K562 (cell line): ENCODE measurements around the gene BNIPL. TPM values are rescaled to one million over a fixed set of nuclear protein-coding genes. Genes with fewer than 3 reads are reported as not detected.

ENCODE experiments used
- ARID1B ChIP-seq: fragments of 450-650 bp; IDR thresholded peaks from 2 replicates; pipeline ENCODE4 v1.6.1; 2016; ENCODE audit warnings: antibody characterized with exemption, mild to moderate bottlenecking, inconsistent platforms
- ATF1 ChIP-seq, 2 experiments: fragments of 450-650 bp in 1 of 2; IDR thresholded peaks; 2 replicates each; pipeline ENCODE4 v1.6.1; 2016; ENCODE audit warnings: missing compliant biosample characterization in 1 of 2, missing genetic modification characterization in 1 of 2
- DNMT1 ChIP-seq: fragments of 450-650 bp; IDR thresholded peaks from 2 replicates; pipeline ENCODE4 v1.6.1; 2016; ENCODE audit warnings: antibody characterized with exemption, mild to moderate bottlenecking
- KDM1A ChIP-seq, 2 experiments: fragments of 450-650 bp; IDR thresholded peaks; 2 replicates each; pipeline ENCODE4 v1.6.1; 2016; ENCODE audit warnings: mild to moderate bottlenecking in 2 of 2
- NFXL1 ChIP-seq: fragments of 450-650 bp; formaldehyde crosslinking; IDR thresholded peaks from 2 replicates; pipeline ENCODE4 v1.4.0; 2021; ENCODE audit warnings: mild to moderate bottlenecking
- PURB ChIP-seq: sonication (generic); formaldehyde crosslinking; IDR thresholded peaks from 2 replicates; pipeline ENCODE4 v1.9.0; 2021; ENCODE audit warnings: low read depth, mild to moderate bottlenecking, missing genetic modification reagents
- RFX7 ChIP-seq: fragments of 250-450 bp; sonication (Bioruptor Pico); IDR thresholded peaks from 2 replicates; pipeline ENCODE4 v1.5.1; 2021; ENCODE audit warnings: mild to moderate bottlenecking
- SETDB1 ChIP-seq: IDR thresholded peaks from one replicate; pipeline ENCODE4 v1.6.1; 2012; ENCODE audit warnings: low read length, control low read depth, inconsistent platforms
- SIX5 ChIP-seq, 2 experiments: IDR thresholded peaks; 2 replicates each; pipeline ENCODE4 v1.6.1; 2011; ENCODE audit warnings: low read length in 2 of 2, borderline replicate concordance in 1 of 2, low read depth in 1 of 2, mild to moderate bottlenecking in 1 of 2, moderate library complexity in 1 of 2; ENCODE audit not compliant: insufficient read depth in 1 of 2
- SMARCE1 ChIP-seq: fragments of 450-650 bp; IDR thresholded peaks from 2 replicates; pipeline ENCODE4 v1.7.1; 2016; ENCODE audit warnings: mild to moderate bottlenecking
- XRCC3 ChIP-seq: fragments of 450-650 bp; IDR thresholded peaks from 2 replicates; pipeline ENCODE4 v1.6.1; 2017; ENCODE audit warnings: mild to moderate bottlenecking, moderate library complexity
- ZBTB17 ChIP-seq: fragments of 450-650 bp; formaldehyde crosslinking; IDR thresholded peaks from 2 replicates; pipeline ENCODE4 v1.4.0; 2020; ENCODE audit warnings: mild to moderate bottlenecking
- ZFPM2 ChIP-seq: fragments of 250-450 bp; sonication (Bioruptor Pico); IDR thresholded peaks from 2 replicates; pipeline ENCODE4 v1.5.1; 2022; ENCODE audit warnings: mild to moderate bottlenecking
- ZNF133 ChIP-seq: fragments of 250-450 bp; sonication (Bioruptor Pico); IDR thresholded peaks from 2 replicates; pipeline ENCODE4 v1.4.0; 2020; ENCODE audit warnings: mild to moderate bottlenecking
- polyA plus RNA-seq, 8 experiments: library from polyadenylated mRNA; depleted of rRNA in 4 of 8; stranded (reverse) in 5 of 8; unstranded in 3 of 8; fragments of >200 nt; fragmentation: Nextera tagmentation in 2 of 8; fragmentation: Illumina TruSeq in 1 of 8; extraction: Ambion mirVana in 2 of 8; extraction: Trizol in 1 of 8; gene quantifications; 2 replicates each; pipeline versions ENCODE4 v1.2.1 to v1.2.3, GENCODE V29; 2011 to 2014; ENCODE audit warnings: inconsistent platforms in 1 of 8, missing spikeins in 1 of 8
- total RNA-seq, 7 experiments: library from RNA; depleted of rRNA in 6 of 7; stranded (reverse); fragments of >200 nt in 6 of 7; fragmentation: Illumina TruSeq in 2 of 7; extraction: Trizol in 2 of 7; gene quantifications; 2 replicates each; pipeline versions ENCODE4 v1.2.1 to v1.2.3, GENCODE V29; 2011 to 2021; ENCODE audit warnings: low replicate concordance in 1 of 7
- TF ChIP-seq, protein P1 (sequence below): IDR thresholded peaks from 3 replicates; pipeline ENCODE4 v1.6.1; 2011; ENCODE audit warnings: borderline replicate concordance, mild to moderate bottlenecking, moderate library complexity; ENCODE audit not compliant: insufficient read length; ENCODE audit errors: extremely low read depth
- TF ChIP-seq, protein P2 (sequence below): sonication (generic); formaldehyde crosslinking; IDR thresholded peaks from 2 replicates; pipeline ENCODE4 v1.8.1; 2023; ENCODE audit warnings: missing genetic modification reagents, mild to moderate bottlenecking, borderline replicate concordance
- TF ChIP-seq, protein P3 (sequence below), 2 experiments: IDR thresholded peaks; 2 replicates each; pipeline ENCODE4 v1.6.1; 2012; ENCODE audit warnings: improper control_type of control experiment in 2 of 2, low read depth in 2 of 2, low read length in 2 of 2, borderline replicate concordance in 1 of 2

Gene BNIPL
- total and polyA plus RNA-seq, 9 of the 15 experiments (the other 6 are each of a cell fraction or from before 2014, with no cell fraction given) = 0.08 to 1.4 (median 0.68) TPM

DNA sequence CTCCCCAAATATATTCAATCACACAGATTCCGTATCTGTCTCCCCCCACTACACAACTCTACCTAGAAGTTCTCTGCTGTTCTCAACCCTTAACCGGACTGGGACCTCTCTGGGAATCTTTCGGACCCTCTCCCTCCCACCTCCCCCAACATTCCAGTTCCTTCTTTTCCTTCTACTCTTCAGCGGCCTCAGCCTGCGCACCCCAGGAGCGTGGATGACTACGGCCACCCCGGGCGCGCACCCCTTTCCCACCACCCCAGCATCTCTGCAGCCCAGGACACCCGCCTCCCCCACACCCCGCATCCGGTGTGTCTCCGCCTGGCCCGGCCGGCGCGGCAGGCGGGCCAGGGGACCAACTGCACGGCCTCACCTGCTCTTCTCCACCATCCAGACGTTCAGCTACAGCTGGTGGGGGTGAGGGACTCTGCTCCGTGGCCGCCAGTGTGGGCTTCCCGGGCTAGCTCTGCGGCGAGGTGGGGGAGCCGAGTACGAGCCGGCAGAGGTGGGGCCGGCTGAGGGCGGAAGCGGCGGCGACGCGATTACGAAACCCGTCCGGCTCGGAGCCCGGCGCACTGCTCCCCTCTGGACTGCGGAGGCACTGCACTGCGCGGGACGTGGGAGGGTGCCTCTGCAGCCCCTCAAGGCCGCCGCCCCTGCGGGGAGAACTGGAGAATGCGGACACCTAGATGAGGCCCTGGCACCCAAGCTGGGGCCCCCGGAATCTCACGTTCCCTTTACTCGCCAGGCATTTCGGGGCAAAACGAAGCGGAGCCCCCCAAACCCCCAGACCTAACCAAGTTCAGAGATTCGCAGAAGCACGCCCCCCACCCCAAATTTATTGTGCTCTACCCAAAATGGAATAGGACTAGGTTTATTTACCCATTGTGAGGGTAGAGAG, 23.0 kb downstream of the BNIPL start, which contains the start of gene CDC42SE1 (continued):
- TF ChIP-seq, protein P1, sequence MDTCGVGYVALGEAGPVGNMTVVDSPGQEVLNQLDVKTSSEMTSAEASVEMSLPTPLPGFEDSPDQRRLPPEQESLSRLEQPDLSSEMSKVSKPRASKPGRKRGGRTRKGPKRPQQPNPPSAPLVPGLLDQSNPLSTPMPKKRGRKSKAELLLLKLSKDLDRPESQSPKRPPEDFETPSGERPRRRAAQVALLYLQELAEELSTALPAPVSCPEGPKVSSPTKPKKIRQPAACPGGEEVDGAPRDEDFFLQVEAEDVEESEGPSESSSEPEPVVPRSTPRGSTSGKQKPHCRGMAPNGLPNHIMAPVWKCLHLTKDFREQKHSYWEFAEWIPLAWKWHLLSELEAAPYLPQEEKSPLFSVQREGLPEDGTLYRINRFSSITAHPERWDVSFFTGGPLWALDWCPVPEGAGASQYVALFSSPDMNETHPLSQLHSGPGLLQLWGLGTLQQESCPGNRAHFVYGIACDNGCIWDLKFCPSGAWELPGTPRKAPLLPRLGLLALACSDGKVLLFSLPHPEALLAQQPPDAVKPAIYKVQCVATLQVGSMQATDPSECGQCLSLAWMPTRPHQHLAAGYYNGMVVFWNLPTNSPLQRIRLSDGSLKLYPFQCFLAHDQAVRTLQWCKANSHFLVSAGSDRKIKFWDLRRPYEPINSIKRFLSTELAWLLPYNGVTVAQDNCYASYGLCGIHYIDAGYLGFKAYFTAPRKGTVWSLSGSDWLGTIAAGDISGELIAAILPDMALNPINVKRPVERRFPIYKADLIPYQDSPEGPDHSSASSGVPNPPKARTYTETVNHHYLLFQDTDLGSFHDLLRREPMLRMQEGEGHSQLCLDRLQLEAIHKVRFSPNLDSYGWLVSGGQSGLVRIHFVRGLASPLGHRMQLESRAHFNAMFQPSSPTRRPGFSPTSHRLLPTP = no peak
- TF ChIP-seq ARID1B (peak; percentile 79), XRCC3 (no peak), SMARCE1 (0 out of 2 replicates have a peak, but pooled peaks have one; percentile 38), KDM1A (IDR thresholded peaks at IDR 0.05) (peak in 1 of 2 experiments; percentile 63; a peak in 1 of 4 replicates), ZNF133 (CRISPR knock-in tag) (no peak), ZFPM2 (CRISPR knock-in tag) (no peak), PURB (CRISPR knock-in tag) (no peak), SIX5 (IDR thresholded peaks at IDR 0.05; ENCODE audit: borderline replicate concordance in 1 of 2, insufficient read depth in 1 of 2, low read depth in 1 of 2, low read length in 2 of 2) (0 out of 4 replicates have a peak, but pooled peaks of 1 of the 2 experiments have one; percentile 13), SETDB1 (no peak), DNMT1 (no peak), ZBTB17 (CRISPR knock-in tag) (peak; percentile 40; the same call in 1 of the 2 replicates), ATF1 (CRISPR knock-in tag; IDR thresholded peaks at IDR 0.05) (no peak), ATF1 (tag; IDR thresholded peaks at IDR 0.05) (peak; percentile 78), NFXL1 (CRISPR knock-in tag) (no peak), RFX7 (no peak)
- TF ChIP-seq, protein P2, sequence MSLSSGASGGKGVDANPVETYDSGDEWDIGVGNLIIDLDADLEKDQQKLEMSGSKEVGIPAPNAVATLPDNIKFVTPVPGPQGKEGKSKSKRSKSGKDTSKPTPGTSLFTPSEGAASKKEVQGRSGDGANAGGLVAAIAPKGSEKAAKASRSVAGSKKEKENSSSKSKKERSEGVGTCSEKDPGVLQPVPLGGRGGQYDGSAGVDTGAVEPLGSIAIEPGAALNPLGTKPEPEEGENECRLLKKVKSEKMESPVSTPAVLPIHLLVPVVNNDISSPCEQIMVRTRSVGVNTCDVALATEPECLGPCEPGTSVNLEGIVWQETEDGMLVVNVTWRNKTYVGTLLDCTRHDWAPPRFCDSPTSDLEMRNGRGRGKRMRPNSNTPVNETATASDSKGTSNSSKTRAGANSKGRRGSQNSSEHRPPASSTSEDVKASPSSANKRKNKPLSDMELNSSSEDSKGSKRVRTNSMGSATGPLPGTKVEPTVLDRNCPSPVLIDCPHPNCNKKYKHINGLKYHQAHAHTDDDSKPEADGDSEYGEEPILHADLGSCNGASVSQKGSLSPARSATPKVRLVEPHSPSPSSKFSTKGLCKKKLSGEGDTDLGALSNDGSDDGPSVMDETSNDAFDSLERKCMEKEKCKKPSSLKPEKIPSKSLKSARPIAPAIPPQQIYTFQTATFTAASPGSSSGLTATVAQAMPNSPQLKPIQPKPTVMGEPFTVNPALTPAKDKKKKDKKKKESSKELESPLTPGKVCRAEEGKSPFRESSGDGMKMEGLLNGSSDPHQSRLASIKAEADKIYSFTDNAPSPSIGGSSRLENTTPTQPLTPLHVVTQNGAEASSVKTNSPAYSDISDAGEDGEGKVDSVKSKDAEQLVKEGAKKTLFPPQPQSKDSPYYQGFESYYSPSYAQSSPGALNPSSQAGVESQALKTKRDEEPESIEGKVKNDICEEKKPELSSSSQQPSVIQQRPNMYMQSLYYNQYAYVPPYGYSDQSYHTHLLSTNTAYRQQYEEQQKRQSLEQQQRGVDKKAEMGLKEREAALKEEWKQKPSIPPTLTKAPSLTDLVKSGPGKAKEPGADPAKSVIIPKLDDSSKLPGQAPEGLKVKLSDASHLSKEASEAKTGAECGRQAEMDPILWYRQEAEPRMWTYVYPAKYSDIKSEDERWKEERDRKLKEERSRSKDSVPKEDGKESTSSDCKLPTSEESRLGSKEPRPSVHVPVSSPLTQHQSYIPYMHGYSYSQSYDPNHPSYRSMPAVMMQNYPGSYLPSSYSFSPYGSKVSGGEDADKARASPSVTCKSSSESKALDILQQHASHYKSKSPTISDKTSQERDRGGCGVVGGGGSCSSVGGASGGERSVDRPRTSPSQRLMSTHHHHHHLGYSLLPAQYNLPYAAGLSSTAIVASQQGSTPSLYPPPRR (CRISPR knock-in tag) = peak; percentile 43; the same call in 1 of the 2 replicates
- TF ChIP-seq, protein P3, sequence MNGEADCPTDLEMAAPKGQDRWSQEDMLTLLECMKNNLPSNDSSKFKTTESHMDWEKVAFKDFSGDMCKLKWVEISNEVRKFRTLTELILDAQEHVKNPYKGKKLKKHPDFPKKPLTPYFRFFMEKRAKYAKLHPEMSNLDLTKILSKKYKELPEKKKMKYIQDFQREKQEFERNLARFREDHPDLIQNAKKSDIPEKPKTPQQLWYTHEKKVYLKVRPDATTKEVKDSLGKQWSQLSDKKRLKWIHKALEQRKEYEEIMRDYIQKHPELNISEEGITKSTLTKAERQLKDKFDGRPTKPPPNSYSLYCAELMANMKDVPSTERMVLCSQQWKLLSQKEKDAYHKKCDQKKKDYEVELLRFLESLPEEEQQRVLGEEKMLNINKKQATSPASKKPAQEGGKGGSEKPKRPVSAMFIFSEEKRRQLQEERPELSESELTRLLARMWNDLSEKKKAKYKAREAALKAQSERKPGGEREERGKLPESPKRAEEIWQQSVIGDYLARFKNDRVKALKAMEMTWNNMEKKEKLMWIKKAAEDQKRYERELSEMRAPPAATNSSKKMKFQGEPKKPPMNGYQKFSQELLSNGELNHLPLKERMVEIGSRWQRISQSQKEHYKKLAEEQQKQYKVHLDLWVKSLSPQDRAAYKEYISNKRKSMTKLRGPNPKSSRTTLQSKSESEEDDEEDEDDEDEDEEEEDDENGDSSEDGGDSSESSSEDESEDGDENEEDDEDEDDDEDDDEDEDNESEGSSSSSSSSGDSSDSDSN (IDR thresholded peaks at IDR 0.05; ENCODE audit: borderline replicate concordance in 1 of 2, low read depth in 2 of 2, low read length in 2 of 2) = peak; percentile 87 to 88; a peak in 3 of 4 replicates
